Neuron (in vitro differentiated cells): ENCODE results near the gene LAMA2.

Experiments
- H2AFZ ChIP-seq: one replicate; pipeline ENCODE4 v1.6.1; 2013; ENCODE audit warnings: low read depth, mild to moderate bottlenecking, inconsistent platforms, low read length, moderate library complexity
- H3K27me3 ChIP-seq: one replicate; pipeline ENCODE4 v1.6.1; 2013; ENCODE audit warnings: low read length; ENCODE audit not compliant: insufficient read depth
- H3K36me3 ChIP-seq: one replicate; pipeline ENCODE4 v1.6.1; 2013; ENCODE audit warnings: low read length; ENCODE audit not compliant: insufficient read depth
- H3K4me1 ChIP-seq: one replicate; pipeline ENCODE4 v1.6.1; 2013; ENCODE audit warnings: low read length; ENCODE audit not compliant: insufficient read depth
- H3K4me3 ChIP-seq: 2 replicates; pipeline ENCODE4 v1.5.1; 2013; ENCODE audit warnings: mild to moderate bottlenecking, low read length, moderate library complexity
- H3K9me3 ChIP-seq: one replicate; pipeline ENCODE4 v1.6.1; 2013; ENCODE audit warnings: low read length

Gene LAMA2

GRCh38 chr6:129453073-129453472 is 570.1 kb downstream of the LAMA2 start:
- H3K36me3 ChIP-seq = no peaks in the 10 kb centered on the region
- H3K4me3 ChIP-seq = no peak overlapping the region
- no peaks in the 10 kb centered on the region for H3K27me3 ChIP-seq
- H3K4me1 ChIP-seq = no peaks in the 10 kb centered on the region
- no peaks in the 10 kb centered on the region for H3K9me3 ChIP-seq
- no peak overlapping the region for H2AFZ ChIP-seq

DNA sequence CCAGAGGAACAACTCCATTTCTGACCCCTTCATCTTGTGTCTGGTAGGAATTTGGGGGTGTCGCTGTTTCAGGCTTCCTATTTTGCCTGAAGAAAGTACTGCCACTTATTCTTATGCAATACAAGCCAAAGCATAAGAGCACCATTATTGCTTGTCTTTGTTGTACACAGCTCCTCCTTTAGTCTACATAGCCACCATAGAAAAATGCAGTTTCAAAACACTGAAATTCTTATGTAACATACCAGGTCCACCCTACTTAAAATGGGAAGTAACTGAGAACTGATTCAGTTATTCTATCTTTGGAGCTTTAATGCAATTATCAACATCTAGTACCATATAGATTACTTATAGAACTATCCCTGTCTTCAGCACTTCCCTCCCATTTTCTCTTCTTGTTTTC is 571.5 kb downstream of the LAMA2 start:
- Histone ChIP-seq H2AFZ (no peak overlapping the region), H3K36me3 (no peaks in the 10 kb centered on the region), H3K9me3 (no peaks in the 10 kb centered on the region), H3K4me3 (no peak overlapping the region), H3K27me3 (no peaks in the 10 kb centered on the region), H3K4me1 (no peaks in the 10 kb centered on the region)

DNA sequence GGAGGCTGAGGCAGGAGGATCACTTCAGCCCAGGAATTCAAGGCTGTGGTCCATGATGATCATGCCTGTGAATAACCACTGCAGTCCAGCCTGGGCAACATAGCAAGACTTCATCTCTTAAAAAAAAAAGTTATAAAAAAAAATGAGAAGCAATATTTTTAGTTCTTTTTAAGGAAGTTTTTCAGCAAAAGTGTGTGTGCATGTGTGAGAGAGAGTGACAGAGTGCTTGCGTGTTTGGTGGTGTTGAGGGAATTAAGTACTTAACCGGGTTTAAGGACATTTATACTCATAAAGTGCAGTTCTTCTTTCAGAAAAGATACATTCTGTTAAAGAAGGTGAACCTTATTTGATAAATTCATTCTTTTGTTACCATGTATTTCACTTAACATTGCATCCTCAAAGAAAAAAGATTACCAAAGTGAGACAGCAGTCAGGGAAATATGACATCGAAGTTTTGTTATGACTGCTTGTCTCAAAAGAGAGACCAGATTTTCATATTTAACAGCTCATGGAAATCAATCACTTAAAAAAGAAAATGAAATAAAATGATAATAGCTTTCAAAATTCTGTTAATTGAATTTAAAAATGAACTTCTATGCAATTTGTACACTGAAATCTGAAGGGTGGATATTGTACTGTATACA is 572.3 kb downstream of the LAMA2 start:
- no peaks in the 10 kb centered on the region for H3K9me3 ChIP-seq
- H3K36me3 ChIP-seq = no peaks in the 10 kb centered on the region
- H3K27me3 ChIP-seq = no peaks in the 10 kb centered on the region
- no peak overlapping the region for H3K4me3 ChIP-seq
- no peaks in the 10 kb centered on the region for H3K4me1 ChIP-seq
- no peak overlapping the region for H2AFZ ChIP-seq

GRCh38 chr6:129460221-129460620 is 577.3 kb downstream of the LAMA2 start:
- Histone ChIP-seq H3K9me3 (no peaks in the 10 kb centered on the region), H2AFZ (no peak overlapping the region), H3K4me1 (no peaks in the 10 kb centered on the region), H3K4me3 (no peak overlapping the region), H3K27me3 (no peaks in the 10 kb centered on the region), H3K36me3 (no peaks in the 10 kb centered on the region)

GRCh38 chr6:129469070-129469662 is 586.2 kb downstream of the LAMA2 start:
- H3K36me3 ChIP-seq = no peaks in the 10 kb centered on the region
- H2AFZ ChIP-seq = no peak overlapping the region
- no peaks in the 10 kb centered on the region for H3K27me3 ChIP-seq
- no peak overlapping the region for H3K4me3 ChIP-seq
- H3K9me3 ChIP-seq = no peaks in the 10 kb centered on the region
- H3K4me1 ChIP-seq = peaks cover 4% of the 10 kb centered on the region

DNA sequence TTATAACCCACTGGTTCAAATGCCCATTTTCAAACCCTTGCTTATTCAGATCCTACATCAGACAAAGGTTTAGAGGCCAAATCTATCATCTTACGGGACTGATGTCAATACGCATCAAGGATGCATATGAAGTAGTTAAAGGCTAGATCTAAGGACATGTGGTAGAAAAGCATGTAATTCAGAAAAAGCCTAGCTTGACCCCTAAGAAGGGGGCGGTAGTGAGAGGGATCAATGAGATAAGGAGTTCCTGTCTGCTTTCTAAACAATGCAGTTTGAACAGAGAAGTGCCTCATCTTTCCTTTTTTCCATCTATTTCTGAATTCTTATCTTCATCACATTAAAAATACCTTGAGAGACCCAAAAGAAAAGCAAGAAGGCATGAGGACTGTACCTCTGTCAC is 589.3 kb downstream of the LAMA2 start:
- Histone ChIP-seq H3K9me3 (no peaks in the 10 kb centered on the region), H2AFZ (no peak overlapping the region), H3K36me3 (no peaks in the 10 kb centered on the region), H3K4me3 (no peak overlapping the region), H3K4me1 (peaks cover 7% of the 10 kb centered on the region), H3K27me3 (no peaks in the 10 kb centered on the region)

- no peak overlapping the region for H2AFZ ChIP-seq
- no peaks in the 10 kb centered on the region for H3K9me3 ChIP-seq
- H3K4me1 ChIP-seq = peaks cover 7% of the 10 kb centered on the region
- no peaks in the 10 kb centered on the region for H3K27me3 ChIP-seq
- H3K36me3 ChIP-seq = no peaks in the 10 kb centered on the region
- no peak overlapping the region for H3K4me3 ChIP-seq
Observed at GRCh38 chr6:129473546-129473945, 590.6 kb downstream of the LAMA2 start.

GRCh38 chr6:129475477-129476247 is 592.7 kb downstream of the LAMA2 start:
- Histone ChIP-seq H3K4me3 (no peak overlapping the region), H2AFZ (no peak overlapping the region), H3K4me1 (peaks cover 7% of the 10 kb centered on the region), H3K27me3 (no peaks in the 10 kb centered on the region), H3K36me3 (no peaks in the 10 kb centered on the region), H3K9me3 (no peaks in the 10 kb centered on the region)

DNA sequence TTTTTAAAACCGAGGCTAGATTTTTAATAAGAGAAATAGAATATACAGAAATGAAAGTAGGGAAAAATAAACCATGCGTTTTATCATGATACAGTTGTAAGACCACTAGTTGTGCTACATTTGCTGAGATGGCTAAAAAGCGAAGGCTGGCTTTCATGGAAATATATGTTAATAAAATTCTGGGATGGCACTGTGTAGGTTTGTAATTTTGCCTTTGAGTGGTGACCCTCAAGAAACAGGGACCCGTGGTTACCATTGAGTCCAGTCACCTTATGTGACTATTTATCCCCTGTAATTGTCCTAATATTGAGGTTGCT is 593.3 kb downstream of the LAMA2 start:
- H3K27me3 ChIP-seq = no peaks in the 10 kb centered on the region
- no peaks in the 10 kb centered on the region for H3K36me3 ChIP-seq
- no peak overlapping the region for H2AFZ ChIP-seq
- H3K4me3 ChIP-seq = no peak overlapping the region
- H3K9me3 ChIP-seq = no peaks in the 10 kb centered on the region
- peaks cover 7% of the 10 kb centered on the region for H3K4me1 ChIP-seq

- H3K4me3 ChIP-seq = no peak overlapping the region
- no peaks in the 10 kb centered on the region for H3K27me3 ChIP-seq
- H3K4me1 ChIP-seq = peaks cover 7% of the 10 kb centered on the region
- H2AFZ ChIP-seq = no peak overlapping the region
- no peaks in the 10 kb centered on the region for H3K9me3 ChIP-seq
- H3K36me3 ChIP-seq = no peaks in the 10 kb centered on the region
Observed at GRCh38 chr6:129476810-129477209, 593.9 kb downstream of the LAMA2 start.

DNA sequence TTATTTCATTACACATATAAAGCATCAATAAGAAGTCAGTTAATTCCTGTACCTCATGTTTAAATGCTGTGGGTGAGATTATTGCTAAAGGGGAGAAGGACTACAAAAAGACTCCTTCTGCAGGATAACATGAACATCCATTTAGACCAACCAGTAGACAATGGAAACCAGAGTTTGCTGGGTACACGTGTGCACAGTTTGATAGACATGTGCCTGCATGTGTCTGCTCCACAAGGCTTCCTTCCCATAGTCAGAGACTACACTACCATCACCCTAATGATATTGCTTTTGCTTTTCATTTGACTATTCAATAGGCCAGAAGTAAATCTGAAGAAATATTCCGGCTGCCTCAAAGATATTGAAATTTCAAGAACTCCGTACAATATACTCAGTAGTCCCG is 595.4 kb downstream of the LAMA2 start:
- Histone ChIP-seq H3K4me3 (no peak overlapping the region), H2AFZ (no peak overlapping the region), H3K27me3 (no peaks in the 10 kb centered on the region), H3K9me3 (no peaks in the 10 kb centered on the region), H3K4me1 (peaks cover 7% of the 10 kb centered on the region), H3K36me3 (no peaks in the 10 kb centered on the region)

- Histone ChIP-seq H3K27me3 (no peaks in the 10 kb centered on the region), H3K36me3 (no peaks in the 10 kb centered on the region), H3K4me1 (peaks cover 8% of the 10 kb centered on the region), H3K4me3 (no peak overlapping the region), H2AFZ (no peak overlapping the region), H3K9me3 (no peaks in the 10 kb centered on the region)
Observed at GRCh38 chr6:129481706-129482105, 598.8 kb downstream of the LAMA2 start.

DNA sequence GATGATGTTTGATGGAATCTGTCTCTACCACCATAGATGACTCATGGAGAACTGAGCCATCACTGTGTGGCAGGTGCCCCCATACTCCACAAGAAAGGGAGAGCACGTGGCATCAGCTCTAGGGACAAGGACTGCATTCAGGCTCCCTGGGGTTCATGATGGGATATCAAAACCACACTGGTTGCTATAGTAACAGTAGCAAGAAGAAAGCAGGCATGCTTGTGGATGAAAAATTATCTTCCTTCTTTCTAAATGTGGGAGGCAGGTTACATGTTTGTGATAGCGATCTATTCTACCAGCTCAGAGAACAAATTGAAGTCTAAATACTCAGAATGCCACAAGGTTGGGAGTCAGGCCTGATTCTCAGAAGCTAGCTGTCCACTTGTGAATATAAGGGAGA is 602.8 kb downstream of the LAMA2 start:
- Histone ChIP-seq H3K4me3 (no peak overlapping the region), H3K4me1 (peaks cover 10% of the 10 kb centered on the region), H3K36me3 (no peaks in the 10 kb centered on the region), H2AFZ (peak overlapping the region; percentile 13), H3K27me3 (no peaks in the 10 kb centered on the region), H3K9me3 (no peaks in the 10 kb centered on the region)
